WTC11 (cell line): ENCODE data around the gene ATXN7L3. TPM values are rescaled to one million over a fixed set of nuclear protein-coding genes. Genes with fewer than 3 reads are reported as not detected.

ENCODE experiments used
- ATAC-seq: fragments of 200-7000 bp; cut with Tn5 transposase; 2 replicates; pipeline ENCODE4 v1.10.0; 2021; ENCODE audit warnings: mild to moderate bottlenecking, moderate library complexity
- CTCF ChIA-PET: fragments of 300-600 bp; sonication (Branson Sonifier 250); formaldehyde crosslinking; loops from one replicate; lab custom pipeline; 2021; ENCODE audit warnings: antibody characterized with exemption; lab: Charles Lee
- POLR2A ChIA-PET: fragments of 350-600 bp; sonication (Branson Sonifier 250); formaldehyde crosslinking; loops from one replicate; lab custom pipeline; 2021; ENCODE audit warnings: antibody characterized with exemption; lab: Charles Lee
- DNase-seq: peaks from one replicate; pipeline ENCODE4 v3.0.0; 2021; ENCODE audit warnings: low spot score
- H3K27ac Mint-ChIP-seq: 2 replicates; pipeline ENCODE4 v1.8.0; 2021; ENCODE audit warnings: mixed read lengths
- H3K27me3 Mint-ChIP-seq: 2 replicates; pipeline ENCODE4 v1.8.0; 2021; ENCODE audit warnings: low read depth, mild to moderate bottlenecking, moderate library complexity, mixed read lengths
- H3K36me3 Mint-ChIP-seq: 2 replicates; pipeline ENCODE4 v1.8.0; 2021; ENCODE audit warnings: mixed read lengths
- H3K4me1 Mint-ChIP-seq: 2 replicates; pipeline ENCODE4 v1.8.0; 2022; ENCODE audit warnings: mixed read lengths
- H3K4me3 Mint-ChIP-seq: 2 replicates; pipeline ENCODE4 v1.8.0; 2021; ENCODE audit warnings: mild to moderate bottlenecking, moderate library complexity, mixed read lengths
- H3K9me3 Mint-ChIP-seq: 2 replicates; pipeline ENCODE4 v1.8.0; 2021; ENCODE audit warnings: mixed read lengths
- ATF1 ChIP-seq: sonication (generic); formaldehyde crosslinking; IDR thresholded peaks from 2 replicates; pipeline ENCODE4 v1.8.1; 2023; ENCODE audit warnings: mild to moderate bottlenecking, moderate library complexity, missing genetic modification reagents
- ATF6 ChIP-seq: sonication (generic); formaldehyde crosslinking; IDR thresholded peaks from 2 replicates; pipeline ENCODE4 v1.8.1; 2023; ENCODE audit warnings: mild to moderate bottlenecking, missing genetic modification reagents
- CBFB ChIP-seq: sonication (generic); formaldehyde crosslinking; IDR thresholded peaks from 2 replicates; pipeline ENCODE4 v1.8.1; 2022; ENCODE audit warnings: mild to moderate bottlenecking, low read depth, missing genetic modification reagents
- CREM ChIP-seq: sonication (generic); formaldehyde crosslinking; IDR thresholded peaks from 2 replicates; pipeline ENCODE4 v1.8.1; 2022; ENCODE audit warnings: mild to moderate bottlenecking, missing genetic modification reagents, moderate library complexity
- CTCF ChIP-seq: fragments of 200-600 bp; IDR thresholded peaks from 2 replicates; pipeline ENCODE4 v1.8.0; 2022; ENCODE audit warnings: antibody characterized with exemption
- E2F4 ChIP-seq: sonication (generic); formaldehyde crosslinking; IDR thresholded peaks from 2 replicates; pipeline ENCODE4 v1.8.1; 2022; ENCODE audit warnings: low read depth, mild to moderate bottlenecking, moderate library complexity, missing genetic modification reagents, borderline replicate concordance
- ESRRA ChIP-seq: sonication (generic); formaldehyde crosslinking; IDR thresholded peaks from 2 replicates; pipeline ENCODE4 v1.8.1; 2022; ENCODE audit warnings: mild to moderate bottlenecking, missing genetic modification reagents, borderline replicate concordance
- ETV6 ChIP-seq: sonication (generic); formaldehyde crosslinking; IDR thresholded peaks from 2 replicates; pipeline ENCODE4 v1.8.1; 2022; ENCODE audit warnings: mild to moderate bottlenecking, missing genetic modification reagents
- FOXP1 ChIP-seq: sonication (generic); formaldehyde crosslinking; IDR thresholded peaks from 2 replicates; pipeline ENCODE4 v1.8.0; 2022; ENCODE audit warnings: missing genetic modification reagents, mild to moderate bottlenecking, moderate library complexity, borderline replicate concordance
- GTF2I ChIP-seq: fragments of 250-450 bp; sonication (Bioruptor Pico); conservative IDR thresholded peaks from 2 replicates; pipeline ENCODE4 v1.4.0; 2021; ENCODE audit warnings: mild to moderate bottlenecking
- HMGXB4 ChIP-seq: sonication (generic); formaldehyde crosslinking; IDR thresholded peaks from 2 replicates; pipeline ENCODE4 v1.8.1; 2023; ENCODE audit warnings: mild to moderate bottlenecking, moderate library complexity, missing genetic modification reagents
- JAZF1 ChIP-seq: fragments of 250-450 bp; sonication (Bioruptor Pico); IDR thresholded peaks from 2 replicates; pipeline ENCODE4 v1.9.0; 2021; ENCODE audit warnings: moderate library complexity, mild to moderate bottlenecking, inconsistent platforms
- MLX ChIP-seq: sonication (generic); formaldehyde crosslinking; IDR thresholded peaks from 2 replicates; pipeline ENCODE4 v1.8.1; 2023; ENCODE audit warnings: mild to moderate bottlenecking, missing genetic modification reagents, moderate library complexity
- NFE2L1 ChIP-seq: sonication (generic); formaldehyde crosslinking; IDR thresholded peaks from 2 replicates; pipeline ENCODE4 v1.8.1; 2023; ENCODE audit warnings: missing genetic modification reagents
- NR3C1 ChIP-seq: sonication (generic); formaldehyde crosslinking; conservative IDR thresholded peaks from 2 replicates; pipeline ENCODE4 v1.8.1; 2023; ENCODE audit warnings: low read depth, mild to moderate bottlenecking, missing genetic modification reagents
- SP1 ChIP-seq: sonication (generic); formaldehyde crosslinking; conservative IDR thresholded peaks from 2 replicates; pipeline ENCODE4 v1.8.1; 2022; ENCODE audit warnings: missing genetic modification reagents
- TEAD1 ChIP-seq: sonication (generic); formaldehyde crosslinking; IDR thresholded peaks from 2 replicates; pipeline ENCODE4 v1.8.0; 2022; ENCODE audit warnings: mild to moderate bottlenecking, missing genetic modification reagents
- ZBTB43 ChIP-seq: sonication (generic); formaldehyde crosslinking; IDR thresholded peaks from 2 replicates; pipeline ENCODE4 v1.8.1; 2023; ENCODE audit warnings: mild to moderate bottlenecking, missing genetic modification reagents
- ZNF138 ChIP-seq: sonication (generic); formaldehyde crosslinking; conservative IDR thresholded peaks from 2 replicates; pipeline ENCODE4 v1.8.1; 2022; ENCODE audit warnings: mild to moderate bottlenecking, moderate library complexity, missing genetic modification reagents
- ZNF263 ChIP-seq: sonication (generic); formaldehyde crosslinking; IDR thresholded peaks from 2 replicates; pipeline ENCODE4 v1.8.1; 2022; ENCODE audit warnings: low read depth, mild to moderate bottlenecking, moderate library complexity, missing genetic modification reagents
- ZNF317 ChIP-seq: sonication (generic); formaldehyde crosslinking; IDR thresholded peaks from 2 replicates; pipeline ENCODE4 v1.8.1; 2023; ENCODE audit warnings: low read depth, mild to moderate bottlenecking, moderate library complexity, missing genetic modification reagents, borderline replicate concordance
- total RNA-seq: library from RNA; stranded (reverse); gene quantifications from 3 replicates; pipeline ENCODE4 v1.2.3, GENCODE V29; 2021

Gene ATXN7L3
- total RNA-seq, 1 experiment from 2014 or later, result 114 TPM

GRCh38 chr17:44178133-44178532 is 21.6 kb downstream of the ATXN7L3 start (continued):
- TF ChIP-seq CTCF, result no peak
- TF ChIP-seq TEAD1 (CRISPR knock-in tag), result no peak
- TF ChIP-seq CREM (CRISPR knock-in tag), result no peak
- TF ChIP-seq ESRRA (CRISPR knock-in tag), result no peak
- TF ChIP-seq JAZF1 (CRISPR knock-in tag), result no peak

- CTCF ChIA-PET, result interaction anchor here (1.3 kb wide), 1 partner anchor 9 kb away, joined by 6 read pairs; no protein-coding TSS in a partner anchor
- Mint-ChIP-seq H3K27me3 (no peaks in the 10 kb centered on the region), H3K4me3 (no peak overlapping the region), H3K9me3 (peaks cover 6% of the 10 kb centered on the region), H3K27ac (no peak overlapping the region), H3K4me1 (no peaks in the 10 kb centered on the region), H3K36me3 (peaks cover 36% of the 10 kb centered on the region)
- POLR2A ChIA-PET, result no interaction called here
- TF ChIP-seq ZNF317 (CRISPR knock-in tag) (no peak), E2F4 (CRISPR knock-in tag) (no peak), MLX (CRISPR knock-in tag) (no peak), CBFB (CRISPR knock-in tag) (no peak), NR3C1 (CRISPR knock-in tag) (no peak), ZNF138 (CRISPR knock-in tag) (no peak), CTCF (no peak), NFE2L1 (no peak), ATF1 (CRISPR knock-in tag) (no peak), ESRRA (CRISPR knock-in tag) (no peak), ETV6 (CRISPR knock-in tag) (no peak), ATF6 (CRISPR knock-in tag) (no peak), HMGXB4 (CRISPR knock-in tag) (no peak), SP1 (CRISPR knock-in tag) (no peak), ZBTB43 (CRISPR knock-in tag) (no peak), GTF2I (CRISPR knock-in tag) (no peak), ZNF263 (CRISPR knock-in tag) (no peak), FOXP1 (CRISPR knock-in tag) (no peak)
- ATAC-seq, result no peak
- no peak for DNase-seq
Measured at GRCh38 chr17:44177640-44178039, 22.0 kb downstream of the ATXN7L3 start.
